ENCODE data around the gene CNTLN. TPM values are rescaled to one million over a fixed set of nuclear protein-coding genes. Genes with fewer than 3 reads are reported as not detected.
"Not testable (repeated sequence)": the region's sequence is repeated elsewhere in the genome, so short reads cannot be mapped to it uniquely, and the experiment has no call there.

CNTLN gene
- total RNA-seq, 2 donors from 2014 or later: 0.40 to 0.50 TPM

DNA sequence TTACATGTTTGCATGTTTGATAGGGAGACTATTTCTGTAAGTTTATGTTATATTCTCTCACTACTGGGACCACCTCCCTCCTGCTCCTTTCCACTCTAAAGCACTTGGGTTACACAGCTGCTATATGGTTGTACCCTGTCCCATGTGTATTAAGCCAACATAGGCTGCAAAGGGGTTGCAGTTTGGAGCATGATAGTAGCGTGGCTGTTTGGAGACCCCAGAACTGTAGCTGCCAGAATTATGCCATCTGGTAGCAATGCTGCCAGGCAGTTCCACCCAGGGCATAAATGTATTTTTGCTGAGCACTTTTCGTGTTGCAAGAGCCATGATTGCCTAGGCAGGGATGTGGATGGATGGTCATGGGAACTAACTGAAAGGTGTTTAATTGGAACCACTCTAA is 81.8 kb downstream of the CNTLN start:
- no peaks in the 10 kb centered on the region for H3K9me3 ChIP-seq (ENCODE audit: control insufficient read depth, low read length, poor library complexity, severe bottlenecking)
- no peak for ATAC-seq
- Mint-ChIP-seq H3K4me3 (no peak overlapping the region), H3K27me3 (no peaks in the 10 kb centered on the region), H3K4me1 (no peaks in the 10 kb centered on the region), H3K27ac (no peak overlapping the region), H3K36me3 (ENCODE audit: low read depth) (no peaks in the 10 kb centered on the region)
- no peak for DNase-seq

DNA sequence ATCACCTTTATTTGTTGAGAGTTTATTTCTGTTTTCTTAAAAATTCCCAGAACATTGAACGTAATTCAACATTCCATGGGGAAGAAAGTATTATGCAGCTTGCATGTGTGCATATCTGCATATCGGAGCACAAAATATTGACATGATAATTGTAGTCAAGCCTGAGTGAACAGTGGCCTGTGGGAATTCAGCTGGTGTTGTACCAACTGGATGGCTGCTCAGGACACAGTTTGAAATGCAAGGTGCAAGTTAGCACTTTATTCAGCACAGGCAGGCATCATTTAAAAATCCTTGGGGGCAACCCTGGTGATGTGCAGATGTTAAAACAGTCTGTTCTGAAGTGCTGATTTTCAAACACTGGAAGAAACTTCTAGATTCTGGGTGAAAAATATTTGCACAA is 82.4 kb downstream of the CNTLN start:
- no peak overlapping the region for H3K27ac Mint-ChIP-seq
- ATAC-seq (no peak), DNase-seq (no peak)
- H3K27me3 Mint-ChIP-seq: no peaks in the 10 kb centered on the region
- H3K4me3 Mint-ChIP-seq: no peak overlapping the region
- H3K9me3 ChIP-seq (ENCODE audit: control insufficient read depth, low read length, poor library complexity, severe bottlenecking): no peaks in the 10 kb centered on the region
- H3K36me3 Mint-ChIP-seq (ENCODE audit: low read depth): no peaks in the 10 kb centered on the region
- no peaks in the 10 kb centered on the region for H3K4me1 Mint-ChIP-seq

DNA sequence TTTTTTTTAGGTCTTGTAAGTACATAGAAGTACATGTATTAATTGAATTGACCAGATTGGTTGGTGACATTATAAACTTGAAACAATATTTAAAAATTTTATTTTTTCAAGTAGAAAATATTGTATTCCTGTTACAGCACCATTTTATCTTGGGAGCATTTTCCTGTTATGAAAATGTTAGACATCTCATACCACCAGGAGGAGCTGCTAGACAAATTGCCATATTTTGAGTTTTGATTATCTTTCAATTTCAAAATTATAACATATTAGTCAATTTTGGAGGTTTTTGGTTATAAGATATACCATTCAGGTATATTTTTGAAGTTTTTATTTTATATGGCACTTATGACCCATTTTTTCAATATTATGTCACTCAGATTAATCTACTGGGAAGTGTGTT is 84.4 kb downstream of the CNTLN start:
- no peaks in the 10 kb centered on the region for H3K36me3 Mint-ChIP-seq (ENCODE audit: low read depth)
- no peak for DNase-seq

DNA sequence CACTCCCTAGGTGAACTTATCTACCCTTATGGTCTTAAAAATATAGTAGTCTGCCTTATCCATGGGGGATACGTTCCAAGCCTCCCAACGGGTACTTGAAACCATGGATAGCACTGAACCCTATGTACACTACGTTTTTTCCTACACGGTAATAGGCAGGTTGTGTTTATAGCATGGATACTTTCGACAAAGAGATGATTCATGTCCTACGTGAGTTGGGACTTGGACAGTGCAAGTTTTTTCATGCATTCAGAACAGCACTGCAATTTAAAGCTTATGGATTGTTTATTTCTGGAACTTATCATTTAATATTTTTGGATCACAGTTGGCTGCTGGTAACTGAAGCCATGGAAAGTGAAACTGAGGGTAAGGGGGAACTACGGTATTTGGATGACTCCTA is 88.1 kb downstream of the CNTLN start:
- no peaks in the 10 kb centered on the region for H3K27me3 Mint-ChIP-seq
- ATAC-seq: no peak
- no peaks in the 10 kb centered on the region for H3K36me3 Mint-ChIP-seq (ENCODE audit: low read depth)
- no peak overlapping the region for H3K4me3 Mint-ChIP-seq
- no peak overlapping the region for H3K27ac Mint-ChIP-seq
- no peaks in the 10 kb centered on the region for H3K4me1 Mint-ChIP-seq
- no peak for DNase-seq
- no peaks in the 10 kb centered on the region for H3K9me3 ChIP-seq (ENCODE audit: control insufficient read depth, low read length, poor library complexity, severe bottlenecking)

More for the DNA sequence above, 84.4 kb downstream of the CNTLN start:
- Mint-ChIP-seq H3K27me3 (no peaks in the 10 kb centered on the region), H3K27ac (no peak overlapping the region), H3K4me3 (no peak overlapping the region), H3K4me1 (no peaks in the 10 kb centered on the region)
- H3K9me3 ChIP-seq (ENCODE audit: control insufficient read depth, low read length, poor library complexity, severe bottlenecking): no peaks in the 10 kb centered on the region
- ATAC-seq: no peak

DNA sequence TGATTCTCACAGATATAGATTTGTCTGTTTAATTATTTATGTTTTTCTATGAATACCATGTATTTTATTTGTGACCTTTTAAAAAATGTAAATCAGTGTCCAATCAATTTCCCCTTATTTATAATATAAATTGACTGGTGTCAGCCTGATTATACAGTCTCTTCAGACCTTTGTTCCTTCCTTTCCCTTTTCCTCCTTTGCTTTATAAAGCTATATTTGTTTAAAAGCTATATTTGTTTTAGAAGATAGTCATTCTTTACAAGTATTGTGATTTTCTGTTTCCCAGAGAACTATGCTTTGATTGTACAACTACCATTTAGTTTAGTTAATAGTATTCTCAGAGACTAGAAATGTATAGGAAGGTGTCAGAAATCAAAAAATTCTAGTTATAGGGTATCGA is 90.6 kb downstream of the CNTLN start:
- ATAC-seq (no peak), DNase-seq (no peak)
- H3K27me3 Mint-ChIP-seq: no peaks in the 10 kb centered on the region
- H3K27ac Mint-ChIP-seq: no peak overlapping the region
- H3K36me3 Mint-ChIP-seq (ENCODE audit: low read depth): no peaks in the 10 kb centered on the region
- H3K4me1 Mint-ChIP-seq: no peaks in the 10 kb centered on the region
- H3K4me3 Mint-ChIP-seq: no peak overlapping the region
- no peaks in the 10 kb centered on the region for H3K9me3 ChIP-seq (ENCODE audit: control insufficient read depth, low read length, poor library complexity, severe bottlenecking)

DNA sequence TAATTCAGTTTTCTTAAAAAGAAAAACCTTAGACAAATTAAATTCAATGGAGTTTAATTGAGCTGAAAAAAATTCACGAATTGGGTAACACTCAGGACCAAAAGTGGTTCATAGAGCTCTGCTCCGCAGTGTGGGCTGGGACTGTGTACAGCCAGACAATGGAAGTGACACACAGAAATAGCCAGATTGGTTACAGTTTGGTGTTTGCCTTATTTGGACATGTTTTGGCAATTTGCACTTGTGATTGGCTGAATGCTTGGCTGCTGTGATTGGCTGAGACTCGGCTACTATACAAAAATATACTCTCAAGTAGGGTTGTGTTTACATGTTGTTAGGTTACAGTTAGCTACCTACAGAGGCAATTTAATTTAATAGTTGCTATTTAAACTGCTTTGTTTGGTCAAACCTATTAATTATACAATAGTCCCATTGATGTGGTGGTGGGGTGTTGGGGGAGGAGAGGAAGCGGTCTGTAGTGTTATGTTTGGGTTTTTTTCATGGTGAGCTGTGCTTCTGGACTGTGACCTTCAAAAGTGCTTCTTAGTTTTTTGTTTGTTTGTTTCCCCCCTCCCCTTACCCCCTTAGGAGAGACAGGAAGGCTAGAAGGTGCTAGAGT is 95.2 kb downstream of the CNTLN start:
- Mint-ChIP-seq H3K4me3 (no peak overlapping the region), H3K27me3 (no peaks in the 10 kb centered on the region), H3K27ac (no peak overlapping the region), H3K36me3 (ENCODE audit: low read depth) (no peaks in the 10 kb centered on the region), H3K4me1 (no peaks in the 10 kb centered on the region)
- H3K9me3 ChIP-seq (ENCODE audit: control insufficient read depth, low read length, poor library complexity, severe bottlenecking): no peaks in the 10 kb centered on the region
- no peak for DNase-seq
- ATAC-seq: no peak

DNA sequence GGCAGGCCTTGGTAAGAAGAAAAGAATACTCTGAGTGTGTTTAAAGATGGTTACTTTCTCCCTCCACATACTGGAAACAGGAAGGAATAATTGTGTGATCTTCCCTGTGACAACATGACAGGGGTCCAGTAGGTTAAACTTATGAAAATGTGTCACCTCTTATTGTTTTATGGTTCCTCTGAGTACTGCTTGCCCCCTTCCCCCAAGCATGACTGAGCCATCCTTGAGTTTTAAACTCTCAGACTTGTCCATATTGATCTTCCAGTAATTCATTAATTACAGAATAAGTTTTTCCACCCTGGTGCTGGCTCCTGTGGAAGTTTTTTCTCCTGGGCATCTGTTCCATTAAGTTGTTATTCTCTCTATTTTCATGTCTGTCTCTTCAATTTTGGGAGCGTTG is 95.8 kb downstream of the CNTLN start:
- no peaks in the 10 kb centered on the region for H3K4me1 Mint-ChIP-seq
- H3K9me3 ChIP-seq (ENCODE audit: control insufficient read depth, low read length, poor library complexity, severe bottlenecking): no peaks in the 10 kb centered on the region
- H3K36me3 Mint-ChIP-seq (ENCODE audit: low read depth): no peaks in the 10 kb centered on the region
- ATAC-seq: no peak
- H3K27me3 Mint-ChIP-seq: no peaks in the 10 kb centered on the region
- DNase-seq: no peak
- H3K4me3 Mint-ChIP-seq: no peak overlapping the region
- H3K27ac Mint-ChIP-seq: no peak overlapping the region

DNA sequence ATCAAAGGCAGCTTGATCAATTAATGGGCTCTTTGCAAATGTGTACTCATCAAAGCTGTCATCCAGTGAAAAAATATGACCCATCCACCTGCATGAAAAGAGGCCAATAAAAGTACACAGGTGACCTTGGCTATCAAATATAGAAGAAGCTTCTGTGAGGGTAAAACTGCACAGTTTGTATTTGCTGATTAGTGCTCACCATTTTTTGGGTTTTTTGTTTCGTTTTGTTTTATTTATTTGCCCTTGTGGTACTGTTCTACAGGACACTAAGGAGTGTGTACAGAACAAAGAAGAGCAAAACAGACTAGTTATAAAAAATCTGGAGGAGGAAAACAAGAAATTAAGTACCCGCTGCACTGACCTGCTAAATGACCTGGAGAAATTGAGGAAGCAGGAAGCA is 101.3 kb downstream of the CNTLN start:
- no peaks in the 10 kb centered on the region for H3K9me3 ChIP-seq (ENCODE audit: control insufficient read depth, low read length, poor library complexity, severe bottlenecking)
- Mint-ChIP-seq H3K4me3 (no peak overlapping the region), H3K4me1 (no peaks in the 10 kb centered on the region), H3K27me3 (no peaks in the 10 kb centered on the region), H3K36me3 (ENCODE audit: low read depth) (no peaks in the 10 kb centered on the region), H3K27ac (no peak overlapping the region)
- no peak for DNase-seq
- ATAC-seq: no peak

DNA sequence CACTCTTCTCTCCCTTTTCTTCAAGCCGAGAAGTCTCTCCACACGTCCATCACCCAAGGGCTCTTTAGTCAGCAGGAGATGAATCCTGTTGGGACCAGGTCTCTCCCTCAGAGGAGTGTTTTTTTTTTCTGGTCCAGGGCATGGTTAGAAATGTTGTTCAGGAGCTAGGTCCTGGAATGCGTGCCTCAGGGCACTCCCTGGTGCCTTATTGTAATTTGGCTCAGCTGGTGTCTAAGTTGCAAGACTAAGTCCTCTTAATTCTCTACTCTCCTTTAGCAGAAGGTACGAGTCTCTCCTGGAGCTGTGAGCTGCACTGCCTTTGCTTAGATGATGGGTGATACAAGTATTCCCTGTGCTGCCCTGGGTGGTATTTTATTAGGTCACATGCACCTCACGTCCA is 111.9 kb downstream of the CNTLN start:
- DNase-seq (no peak), ATAC-seq (no peak)
- H3K4me1 Mint-ChIP-seq: no peaks in the 10 kb centered on the region
- H3K36me3 Mint-ChIP-seq (ENCODE audit: low read depth): no peaks in the 10 kb centered on the region
- H3K4me3 Mint-ChIP-seq: no peak overlapping the region
- no peak overlapping the region for H3K27ac Mint-ChIP-seq
- no peaks in the 10 kb centered on the region for H3K27me3 Mint-ChIP-seq
- peaks cover 4% of the 10 kb centered on the region for H3K9me3 ChIP-seq (ENCODE audit: control insufficient read depth, low read length, poor library complexity, severe bottlenecking)

DNA sequence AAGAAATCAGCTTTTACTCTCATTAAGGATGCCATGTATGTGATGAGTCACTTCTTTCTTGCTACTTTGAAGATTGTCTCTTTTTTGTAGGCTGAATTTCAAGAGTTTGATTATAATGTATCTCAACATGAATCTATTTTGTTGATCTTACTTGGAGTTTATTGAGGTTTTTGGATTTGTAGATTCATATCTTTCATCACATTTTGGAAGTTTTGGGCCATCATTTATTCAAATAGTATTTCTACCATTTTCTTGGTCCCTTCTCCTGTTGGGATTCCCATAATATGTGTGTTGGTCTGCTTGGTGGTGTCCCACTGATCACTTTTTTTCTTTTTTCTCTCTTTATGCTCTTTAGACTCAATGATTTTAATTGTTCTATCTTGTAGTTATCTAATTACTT is 116.3 kb downstream of the CNTLN start:
- H3K9me3 ChIP-seq (ENCODE audit: control insufficient read depth, low read length, poor library complexity, severe bottlenecking): peaks cover 4% of the 10 kb centered on the region
- H3K4me3 Mint-ChIP-seq: no peak overlapping the region

DNA sequence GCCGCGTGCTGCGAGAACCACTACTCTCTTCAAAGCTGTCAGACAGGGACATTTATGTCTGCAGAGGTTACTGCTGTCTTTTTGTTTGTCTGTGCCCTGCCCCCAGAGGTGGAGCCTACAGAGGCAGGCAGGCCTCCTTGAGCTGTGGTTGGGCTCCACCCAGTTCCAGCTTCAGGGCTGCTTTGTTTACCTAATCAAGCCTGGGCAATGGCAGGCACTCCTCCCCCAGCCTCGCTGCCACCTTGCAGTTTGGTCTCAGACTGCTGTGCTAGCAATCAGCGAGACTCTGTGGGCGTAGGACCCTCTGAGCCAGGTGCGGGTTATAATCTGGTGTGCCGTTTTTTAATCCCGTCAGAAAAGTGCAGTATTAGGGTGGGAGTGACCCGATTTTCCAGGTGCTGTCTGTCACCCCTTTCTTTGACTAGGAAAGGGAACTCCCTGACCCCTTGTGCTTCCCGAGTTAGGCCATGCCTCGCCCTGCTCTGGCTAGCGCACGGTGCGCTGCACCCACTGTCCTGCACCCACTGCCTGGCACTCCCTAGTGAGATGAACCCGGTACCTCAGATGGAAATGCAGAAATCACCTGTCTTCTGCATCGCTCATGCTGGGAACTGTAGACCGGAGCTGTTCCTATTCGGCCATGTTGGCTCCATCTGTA is 133.8 kb downstream of the CNTLN start:
- H3K4me3 Mint-ChIP-seq; H3K4me1 Mint-ChIP-seq; H3K9me3 ChIP-seq (ENCODE audit: control insufficient read depth, low read length, poor library complexity, severe bottlenecking); DNase-seq; H3K27me3 Mint-ChIP-seq; H3K27ac Mint-ChIP-seq; ATAC-seq; H3K36me3 Mint-ChIP-seq (ENCODE audit: low read depth): not testable (repeated sequence)

More for the DNA sequence above, 116.3 kb downstream of the CNTLN start:
- Mint-ChIP-seq H3K4me1 (no peaks in the 10 kb centered on the region), H3K27ac (no peak overlapping the region), H3K36me3 (ENCODE audit: low read depth) (no peaks in the 10 kb centered on the region), H3K27me3 (no peaks in the 10 kb centered on the region)
- no peak for ATAC-seq
- DNase-seq: no peak

DNA sequence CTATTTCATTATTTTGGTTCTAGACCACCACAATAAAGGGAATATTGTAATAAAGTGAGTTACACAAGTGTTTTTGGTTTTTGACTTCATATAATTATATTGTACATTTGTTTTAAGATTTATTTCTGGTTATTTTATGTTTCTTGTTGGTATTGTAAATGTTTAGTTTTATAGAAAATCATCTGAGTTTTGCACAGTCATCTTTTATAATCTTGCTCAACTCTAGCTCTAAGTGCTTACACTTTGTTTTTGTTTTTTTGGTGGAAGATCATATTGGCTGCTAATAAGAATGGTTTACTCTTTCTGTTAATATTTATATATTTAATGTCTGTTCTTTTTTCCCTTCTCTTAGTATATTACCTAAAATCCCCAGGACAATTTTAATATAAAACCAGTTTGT is 135.0 kb downstream of the CNTLN start:
- H3K9me3 ChIP-seq (ENCODE audit: control insufficient read depth, low read length, poor library complexity, severe bottlenecking): no peaks in the 10 kb centered on the region
- H3K36me3 Mint-ChIP-seq (ENCODE audit: low read depth): no peaks in the 10 kb centered on the region
- no peak for DNase-seq
- H3K27ac Mint-ChIP-seq: no peak overlapping the region
- no peaks in the 10 kb centered on the region for H3K27me3 Mint-ChIP-seq
- H3K4me1 Mint-ChIP-seq: no peaks in the 10 kb centered on the region
- no peak for ATAC-seq
- no peak overlapping the region for H3K4me3 Mint-ChIP-seq

DNA sequence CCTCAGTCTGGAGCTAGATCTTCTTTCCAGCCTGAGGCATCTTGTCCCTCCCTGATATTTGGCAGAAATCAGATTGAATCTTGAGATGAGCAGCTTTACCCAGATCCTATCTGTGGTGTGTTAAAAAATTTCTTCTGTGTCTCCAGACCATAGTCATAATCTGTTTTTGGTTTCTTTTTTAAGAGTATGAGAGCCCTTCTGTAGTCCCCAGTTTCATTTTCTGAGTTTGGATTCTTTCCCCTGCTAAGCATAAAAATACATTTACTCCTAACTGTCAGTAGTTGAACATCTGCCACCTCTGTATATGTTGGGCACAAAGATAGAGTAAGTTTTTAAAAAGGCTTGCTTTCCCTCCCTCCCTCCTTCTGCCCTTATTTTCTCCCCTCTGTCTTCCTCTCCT is 137.7 kb downstream of the CNTLN start:
- no peak for ATAC-seq
- no peak overlapping the region for H3K27ac Mint-ChIP-seq

DNA sequence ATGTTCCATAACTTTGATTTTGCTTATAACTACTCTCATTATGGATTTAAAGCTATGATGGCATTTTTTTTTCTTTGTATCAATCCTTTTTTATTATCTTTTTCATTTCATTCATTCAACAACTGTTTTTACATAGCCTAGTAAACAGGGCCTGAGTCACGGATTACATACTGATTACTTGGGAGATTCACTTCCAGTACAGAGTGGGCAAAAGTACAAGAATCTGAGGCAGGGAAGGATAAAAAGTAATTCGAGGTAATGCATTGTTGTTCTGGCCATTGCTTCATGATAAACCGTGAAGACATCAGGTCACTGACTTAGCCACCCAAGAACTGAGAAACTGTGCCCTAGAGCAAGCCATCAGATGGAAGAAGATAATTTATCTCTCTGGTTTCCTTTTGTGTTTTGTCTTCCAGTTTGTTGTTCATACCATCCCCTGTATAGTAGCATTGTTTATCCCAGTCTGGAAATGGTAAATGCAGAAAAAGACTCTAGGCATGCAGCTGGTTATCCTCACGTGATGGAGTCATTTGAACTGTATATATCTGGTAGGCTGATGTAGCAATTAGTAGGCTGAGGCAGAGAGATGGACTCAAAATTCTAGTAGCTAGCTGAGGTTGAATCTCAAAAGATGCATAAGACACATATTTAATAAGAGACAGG is 145.6 kb downstream of the CNTLN start:
- no peak for ATAC-seq
- Mint-ChIP-seq H3K27me3 (no peaks in the 10 kb centered on the region), H3K4me1 (no peaks in the 10 kb centered on the region)

More for the DNA sequence above, 137.7 kb downstream of the CNTLN start:
- no peak for DNase-seq
- no peaks in the 10 kb centered on the region for H3K4me1 Mint-ChIP-seq
- H3K4me3 Mint-ChIP-seq: no peak overlapping the region
- no peaks in the 10 kb centered on the region for H3K9me3 ChIP-seq (ENCODE audit: control insufficient read depth, low read length, poor library complexity, severe bottlenecking)
- H3K27me3 Mint-ChIP-seq: no peaks in the 10 kb centered on the region
- no peaks in the 10 kb centered on the region for H3K36me3 Mint-ChIP-seq (ENCODE audit: low read depth)

More for the DNA sequence above, 145.6 kb downstream of the CNTLN start:
- no peak for DNase-seq
- Mint-ChIP-seq H3K4me3 (no peak overlapping the region), H3K27ac (no peak overlapping the region), H3K36me3 (ENCODE audit: low read depth) (no peaks in the 10 kb centered on the region)
- H3K9me3 ChIP-seq (ENCODE audit: control insufficient read depth, low read length, poor library complexity, severe bottlenecking): no peaks in the 10 kb centered on the region

Data from T-helper 17 cell (primary cell).